Activated CD4-positive, alpha-beta T cell treated with anti-CD3 and anti-CD28 coated beads for 36 hours (primary cell): ENCODE results near the gene ZBTB4. TPM values are rescaled to one million over a fixed set of nuclear protein-coding genes. Genes with fewer than 3 reads are reported as not detected.
A peak's percentile ranks its signal among the peaks of the same experiment; 100 is the strongest.
"Not testable (repeated sequence)": the region's sequence is repeated elsewhere in the genome, so short reads cannot be mapped to it uniquely, and the experiment has no call there.

Experiments used
- ATAC-seq: fragments of 200-7000 bp; cut with Tn5 transposase; one replicate; pipeline ENCODE4 v1.10.0; 2021; ENCODE audit warnings: mild to moderate bottlenecking, moderate library complexity
- CTCF ChIA-PET: fragments of 350-600 bp; sonication (Branson Sonifier 250); formaldehyde crosslinking; loops from one replicate; lab custom pipeline; 2021; ENCODE audit warnings: antibody characterized with exemption; lab: Charles Lee
- POLR2A ChIA-PET: fragments of 350-600 bp; sonication (Branson Sonifier 250); formaldehyde crosslinking; loops from one replicate; lab custom pipeline; 2021; ENCODE audit warnings: antibody characterized with exemption, inconsistent platforms; lab: Charles Lee
- DNase-seq: peaks from one replicate; pipeline ENCODE4 v3.0.0-alpha.2; 2020
- H3K27ac Mint-ChIP-seq: one replicate; pipeline ENCODE4 v1.8.0; 2021; ENCODE audit warnings: mixed read lengths
- H3K27me3 Mint-ChIP-seq: one replicate; pipeline ENCODE4 v1.8.0; 2021; ENCODE audit warnings: mixed read lengths
- H3K36me3 Mint-ChIP-seq: one replicate; pipeline ENCODE4 v1.8.0; 2021; ENCODE audit warnings: low read depth, mixed read lengths
- H3K4me1 Mint-ChIP-seq: one replicate; pipeline ENCODE4 v1.8.0; 2021; ENCODE audit warnings: mixed read lengths
- H3K4me3 Mint-ChIP-seq: one replicate; pipeline ENCODE4 v1.8.0; 2021; ENCODE audit warnings: mild to moderate bottlenecking, moderate library complexity, mixed read lengths
- H3K9me3 Mint-ChIP-seq: one replicate; pipeline ENCODE4 v1.8.0; 2021; ENCODE audit warnings: low read depth, mixed read lengths
- intact Hi-C, 2 experiments: fragments of 100-400 bp; cut with DNase I in 1 of 2; cut with micrococcal nuclease in 1 of 2; formaldehyde crosslinking; loops; one replicate each; pipeline versions ENCODE4 v1.14.2 to v1.15.1; 2022 to 2024; cut with DNase I, micrococcal nuclease
- total RNA-seq, 2 experiments: library from RNA; stranded (reverse); gene quantifications; one replicate each; pipeline ENCODE4 v1.2.3, GENCODE V29; 2021

Gene ZBTB4
- total RNA-seq, 2 experiments from 2014 or later: 17.5 to 20.9 TPM

- ATAC-seq, H3K27ac Mint-ChIP-seq, intact Hi-C loops, DNase-seq, POLR2A ChIA-PET, H3K9me3 Mint-ChIP-seq, H3K4me3 Mint-ChIP-seq, H3K27me3 Mint-ChIP-seq: not testable (repeated sequence)
- Mint-ChIP-seq H3K4me1 (peaks cover 45% of the 10 kb centered on the region), H3K36me3 (peaks cover 10% of the 10 kb centered on the region)
- CTCF ChIA-PET: interaction anchor here (1.1 to 3.5 kb wide), 2 partner anchors 12 to 86 kb away, joined by 3 to 12 read pairs; no protein-coding TSS in a partner anchor
These were observed 4.7 kb downstream of the ZBTB4 start for GRCh38 chr17:7474767-7475166.

- H3K27me3 Mint-ChIP-seq: no peaks in the 10 kb centered on the region
- ChIA-PET POLR2A (no interaction called here), CTCF (interaction anchor here (0.6 to 0.8 kb wide), 3 partner anchors 9 to 147 kb away, joined by 3 read pairs; partner anchors contain the start of gene TMEM95)
- H3K4me3 Mint-ChIP-seq: no peak overlapping the region
- DNase-seq (no peak), ATAC-seq (no peak)
- no peaks in the 10 kb centered on the region for H3K9me3 Mint-ChIP-seq
- peaks cover 13% of the 10 kb centered on the region for H3K36me3 Mint-ChIP-seq
- peak overlapping the region; percentile 47 for H3K27ac Mint-ChIP-seq
- intact Hi-C loops: no loop called here
- H3K4me1 Mint-ChIP-seq: peaks cover 35% of the 10 kb centered on the region
These were observed 7.7 kb downstream of the ZBTB4 start for GRCh38 chr17:7471729-7472128.

GRCh38 chr17:7470457-7470973 is 8.9 kb downstream of the ZBTB4 start:
- H3K9me3 Mint-ChIP-seq, H3K27ac Mint-ChIP-seq, intact Hi-C loops, DNase-seq, H3K4me3 Mint-ChIP-seq, ATAC-seq, H3K27me3 Mint-ChIP-seq, POLR2A ChIA-PET: not testable (repeated sequence)
- Mint-ChIP-seq H3K4me1 (peaks cover 23% of the 10 kb centered on the region), H3K36me3 (peaks cover 10% of the 10 kb centered on the region)
- CTCF ChIA-PET: interaction anchor here (0.8 to 1.5 kb wide), 3 partner anchors 25 to 33 kb away, joined by 3 to 5 read pairs (median 4); no protein-coding TSS in a partner anchor

GRCh38 chr17:7469843-7470242 is 9.6 kb downstream of the ZBTB4 start:
- CTCF ChIA-PET: interaction anchor here (0.8 to 1.5 kb wide), 3 partner anchors 24 to 33 kb away, joined by 3 to 5 read pairs (median 4); no protein-coding TSS in a partner anchor
- DNase-seq, H3K9me3 Mint-ChIP-seq, POLR2A ChIA-PET, H3K27me3 Mint-ChIP-seq, intact Hi-C loops, H3K27ac Mint-ChIP-seq, H3K4me3 Mint-ChIP-seq, ATAC-seq: not testable (repeated sequence)
- H3K36me3 Mint-ChIP-seq: peaks cover 12% of the 10 kb centered on the region
- H3K4me1 Mint-ChIP-seq: peaks cover 23% of the 10 kb centered on the region

- H3K9me3 Mint-ChIP-seq: no peaks in the 10 kb centered on the region
- no peak overlapping the region for H3K4me3 Mint-ChIP-seq
- peaks cover 18% of the 10 kb centered on the region for H3K4me1 Mint-ChIP-seq
- H3K36me3 Mint-ChIP-seq: peaks cover 13% of the 10 kb centered on the region
- intact Hi-C loops: no loop called here
- ChIA-PET POLR2A (no interaction called here), CTCF (no interaction called here)
- DNase-seq (no peak), ATAC-seq (no peak)
- H3K27me3 Mint-ChIP-seq: no peaks in the 10 kb centered on the region
- H3K27ac Mint-ChIP-seq: peak overlapping the region; percentile 33
These were observed 10.5 kb downstream of the ZBTB4 start for GRCh38 chr17:7468804-7469389.

DNA sequence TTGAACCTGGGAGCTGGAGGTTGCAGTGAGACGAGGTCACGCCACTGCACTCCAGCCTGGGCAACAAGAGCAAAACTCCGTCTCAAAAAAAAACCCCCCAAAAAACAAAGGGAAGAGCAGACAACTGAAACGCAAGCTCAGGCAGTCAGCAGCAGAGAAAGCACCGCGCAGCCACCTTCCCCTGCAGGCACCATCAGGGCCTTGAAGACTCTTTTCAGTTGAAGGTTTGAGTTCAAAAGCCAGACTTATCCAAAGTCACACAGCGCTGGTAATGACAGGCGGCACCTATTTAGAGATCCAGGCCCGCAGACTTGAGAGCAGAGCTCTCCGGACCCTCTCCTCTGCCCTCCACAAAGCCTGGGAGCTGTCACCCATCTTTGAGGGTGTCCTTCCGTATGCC is 11.1 kb downstream of the ZBTB4 start:
- Mint-ChIP-seq H3K36me3 (peaks cover 14% of the 10 kb centered on the region), H3K27me3 (no peaks in the 10 kb centered on the region), H3K4me1 (peaks cover 18% of the 10 kb centered on the region), H3K4me3 (no peak overlapping the region), H3K9me3 (no peaks in the 10 kb centered on the region), H3K27ac (no peak overlapping the region)
- DNase-seq: no peak
- ATAC-seq: no peak
- intact Hi-C loops: no loop called here
- ChIA-PET CTCF (no interaction called here), POLR2A (no interaction called here)

- intact Hi-C loops: no loop called here
- Mint-ChIP-seq H3K4me3 (no peak overlapping the region), H3K27ac (peak overlapping the region; percentile 58), H3K27me3 (no peaks in the 10 kb centered on the region), H3K9me3 (no peaks in the 10 kb centered on the region), H3K36me3 (peaks cover 14% of the 10 kb centered on the region), H3K4me1 (peaks cover 18% of the 10 kb centered on the region)
- CTCF ChIA-PET: no interaction called here
- POLR2A ChIA-PET: no interaction called here
- ATAC-seq: no peak
- DNase-seq: no peak
These were observed 11.9 kb downstream of the ZBTB4 start for GRCh38 chr17:7467498-7467897.

- Mint-ChIP-seq H3K9me3 (no peaks in the 10 kb centered on the region), H3K27me3 (no peaks in the 10 kb centered on the region), H3K4me3 (no peak overlapping the region), H3K27ac (peak overlapping the region; percentile 58), H3K36me3 (peaks cover 14% of the 10 kb centered on the region), H3K4me1 (peaks cover 15% of the 10 kb centered on the region)
- ChIA-PET CTCF (interaction anchor here (0.9 kb wide), 1 partner anchor 9 kb away, joined by 4 read pairs; no protein-coding TSS in a partner anchor), POLR2A (interaction anchor here (0.7 to 1.1 kb wide), 3 partner anchors 10 to 89 kb away, joined by 3 to 4 read pairs (median 3); no protein-coding TSS in a partner anchor)
- DNase-seq: no peak
- ATAC-seq: no peak
- intact Hi-C loops: no loop called here
These were observed 12.6 kb downstream of the ZBTB4 start for GRCh38 chr17:7466639-7467341.

DNA sequence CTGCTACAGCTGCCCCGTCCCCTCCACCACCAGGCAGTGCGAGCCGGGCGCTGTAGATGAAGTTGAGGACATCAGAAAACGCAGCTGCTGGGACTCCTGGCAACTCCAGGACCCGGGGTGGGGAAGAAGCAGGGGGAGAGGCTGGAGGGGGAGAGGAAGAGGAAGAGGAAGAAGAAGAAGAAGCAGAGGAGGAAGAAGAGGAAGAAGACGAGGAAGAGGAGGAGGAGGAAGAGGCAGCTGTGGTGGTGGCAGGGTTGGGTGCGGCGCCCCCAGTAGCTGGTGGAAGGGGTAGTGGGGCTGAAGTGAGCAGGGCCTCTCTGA is 13.2 kb downstream of the ZBTB4 start:
- H3K9me3 Mint-ChIP-seq: no peaks in the 10 kb centered on the region
- H3K4me3 Mint-ChIP-seq: no peak overlapping the region
- H3K27me3 Mint-ChIP-seq: no peaks in the 10 kb centered on the region
- H3K4me1 Mint-ChIP-seq: peaks cover 10% of the 10 kb centered on the region
- H3K36me3 Mint-ChIP-seq: peaks cover 16% of the 10 kb centered on the region
- ATAC-seq (no peak), DNase-seq (no peak)
- POLR2A ChIA-PET: interaction anchor here (0.7 to 1.1 kb wide), 3 partner anchors 10 to 89 kb away, joined by 3 to 4 read pairs (median 3); no protein-coding TSS in a partner anchor
- H3K27ac Mint-ChIP-seq: no peak overlapping the region
- intact Hi-C loops: no loop called here
- CTCF ChIA-PET: interaction anchor here (0.9 kb wide), 1 partner anchor 10 kb away, joined by 4 read pairs; no protein-coding TSS in a partner anchor

DNA sequence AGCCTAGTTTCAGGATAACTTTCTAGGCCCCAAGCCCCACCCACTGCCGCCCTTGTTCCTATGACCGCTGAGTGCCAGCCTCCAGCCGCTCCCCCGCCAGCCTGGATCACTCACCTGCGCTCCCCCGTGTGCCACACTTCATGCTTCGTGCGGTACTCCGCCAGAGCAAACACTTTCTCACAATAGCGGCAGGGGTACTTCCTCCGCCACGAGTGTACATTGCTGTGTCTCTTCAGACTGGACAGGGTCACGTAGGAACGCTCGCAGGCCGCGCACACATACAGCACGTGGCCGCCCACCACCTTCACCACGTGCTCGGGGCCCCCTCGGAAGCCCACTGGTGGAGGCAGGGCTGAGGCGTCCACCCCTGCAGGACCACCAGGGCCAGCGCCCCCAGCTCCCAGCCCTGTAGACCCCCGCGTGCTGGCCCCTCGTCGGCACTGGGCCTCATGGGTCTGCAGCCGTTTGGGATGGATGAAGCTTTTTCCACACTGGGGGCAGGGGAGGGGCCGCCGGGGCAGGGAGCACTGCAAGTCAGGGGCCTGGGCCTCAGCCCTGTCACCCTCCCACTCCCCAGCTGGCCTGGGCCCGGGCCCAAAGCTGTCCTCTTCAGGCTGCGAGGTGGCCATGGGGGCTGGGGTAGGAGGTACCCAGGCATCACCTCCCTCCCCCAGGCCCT is 13.7 kb downstream of the ZBTB4 start:
- POLR2A ChIA-PET: interaction anchor here (1.1 kb wide), 1 partner anchor 22 kb away, joined by 3 read pairs; no protein-coding TSS in a partner anchor

GRCh38 chr17:7464081-7464480 is 15.3 kb downstream of the ZBTB4 start:
- no peaks in the 10 kb centered on the region for H3K27me3 Mint-ChIP-seq
- intact Hi-C loops: no loop called here
- H3K4me1 Mint-ChIP-seq: peaks cover 10% of the 10 kb centered on the region
- peaks cover 17% of the 10 kb centered on the region for H3K36me3 Mint-ChIP-seq
- H3K4me3 Mint-ChIP-seq: no peak overlapping the region
- no peak overlapping the region for H3K27ac Mint-ChIP-seq
- no peaks in the 10 kb centered on the region for H3K9me3 Mint-ChIP-seq
- DNase-seq (no peak), ATAC-seq (no peak)
- CTCF ChIA-PET: interaction anchor here (0.6 to 1.1 kb wide), 2 partner anchors 20 to 85 kb away, joined by 3 to 4 read pairs; no protein-coding TSS in a partner anchor
- POLR2A ChIA-PET: interaction anchor here (0.6 to 0.8 kb wide), 2 partner anchors 12 to 92 kb away, joined by 3 read pairs; no protein-coding TSS in a partner anchor

More for the DNA sequence above, 13.7 kb downstream of the ZBTB4 start:
- H3K4me1 Mint-ChIP-seq: peaks cover 10% of the 10 kb centered on the region
- no peak overlapping the region for H3K27ac Mint-ChIP-seq
- DNase-seq: no peak
- no peak overlapping the region for H3K4me3 Mint-ChIP-seq
- H3K27me3 Mint-ChIP-seq: no peaks in the 10 kb centered on the region
- intact Hi-C loops: no loop called here
- H3K9me3 Mint-ChIP-seq: no peaks in the 10 kb centered on the region
- no peak for ATAC-seq
- H3K36me3 Mint-ChIP-seq: peaks cover 17% of the 10 kb centered on the region
- CTCF ChIA-PET: interaction anchor here (0.9 kb wide), 1 partner anchor 10 kb away, joined by 4 read pairs; no protein-coding TSS in a partner anchor
